ENCODE measurements around the gene LTF.

The LTF gene

GRCh38 chr3:46420931-46421330 is 43.8 kb downstream of the LTF start:
- H3K4me1 ChIP-seq (ENCODE audit: control insufficient read depth, insufficient read depth, low read length): no peaks in the 10 kb centered on the region
- CTCF ChIA-PET: no interaction called here
- POLR2A ChIA-PET: no interaction called here
- no peaks in the 10 kb centered on the region for H3K36me3 ChIP-seq (ENCODE audit: control insufficient read depth in 2 of 2, insufficient read depth in 1 of 2, low read length in 2 of 2)
- no peak overlapping the region for H3K4me3 ChIP-seq (ENCODE audit: low read depth, low read length)
- no peak overlapping the region for H3K27ac ChIP-seq (ENCODE audit: extremely low read depth, low read depth, low read length)
- no peaks in the 10 kb centered on the region for H3K9me3 ChIP-seq (ENCODE audit: control insufficient read depth, insufficient read depth, low read depth, low read length)
- TF ChIP-seq ZNF600 (tag by site-specific recombination; IDR thresholded peaks at IDR 0.05) (no peak), ZBTB10 (tag by site-specific recombination; IDR thresholded peaks at IDR 0.05) (no peak), ZEB2 (tag by site-specific recombination; IDR thresholded peaks at IDR 0.05) (no peak), ZNF366 (tag by site-specific recombination; conservative IDR thresholded peaks at IDR 0.05) (no peak), ZNF645 (tag by site-specific recombination; IDR thresholded peaks at IDR 0.05) (no peak), ZNF76 (tag by site-specific recombination; IDR thresholded peaks at IDR 0.05; ENCODE audit: borderline replicate concordance, low read depth) (no peak), ZBTB7A (tag by site-specific recombination; IDR thresholded peaks at IDR 0.05; ENCODE audit: low read depth) (no peak), PRDM2 (tag by site-specific recombination; IDR thresholded peaks at IDR 0.05; ENCODE audit: borderline replicate concordance) (no peak), ZNF2 (tag by site-specific recombination; IDR thresholded peaks at IDR 0.05) (no peak), ZBTB11 (tag by site-specific recombination; conservative IDR thresholded peaks at IDR 0.05; ENCODE audit: low read depth) (no peak), GLIS1 (tag by site-specific recombination; IDR thresholded peaks at IDR 0.05) (no peak), ZNF146 (tag by site-specific recombination; IDR thresholded peaks at IDR 0.05) (no peak), ZNF391 (tag by site-specific recombination; IDR thresholded peaks at IDR 0.05; ENCODE audit: borderline replicate concordance, low read depth) (no peak), ZNF280C (tag by site-specific recombination; IDR thresholded peaks at IDR 0.05) (no peak), KLF9 (tag by site-specific recombination; IDR thresholded peaks at IDR 0.05; ENCODE audit: low read depth) (no peak), ZNF404 (tag by site-specific recombination; IDR thresholded peaks at IDR 0.05) (no peak), ZNF248 (tag by site-specific recombination; IDR thresholded peaks at IDR 0.05) (no peak), ZNF221 (tag by site-specific recombination; IDR thresholded peaks at IDR 0.05; ENCODE audit: borderline replicate concordance) (no peak), ZNF426 (tag by site-specific recombination; IDR thresholded peaks at IDR 0.05) (no peak), ZNF777 (tag by site-specific recombination; IDR thresholded peaks at IDR 0.05; ENCODE audit: borderline replicate concordance) (no peak)
